K562 (cell line): Measurements from ENCODE around the gene MRPL38. TPM values are rescaled to one million over a fixed set of nuclear protein-coding genes. Genes with fewer than 3 reads are reported as not detected.
A peak's percentile ranks its signal among the peaks of the same experiment; 100 is the strongest.

ENCODE experiments used
- ADNP ChIP-seq: fragments of 200-800 bp; sonication (Bioruptor generic); IDR thresholded peaks from 2 replicates; pipeline ENCODE4 v1.6.1; 2016; ENCODE audit warnings: missing genetic modification characterization, missing compliant biosample characterization
- AFF4 ChIP-seq: sonication (generic); formaldehyde crosslinking; IDR thresholded peaks from 2 replicates; pipeline ENCODE4 v1.8.0; 2023; ENCODE audit warnings: mild to moderate bottlenecking, missing genetic modification reagents
- GATAD2A ChIP-seq: fragments of 450-650 bp; IDR thresholded peaks from 2 replicates; pipeline ENCODE4 v1.6.1; 2017
- HSF4 ChIP-seq: fragments of 250-450 bp; sonication (Bioruptor Pico); IDR thresholded peaks from 2 replicates; pipeline ENCODE4 v2.1.2; 2022; ENCODE audit warnings: mild to moderate bottlenecking, moderate library complexity, borderline replicate concordance
- MAZ ChIP-seq, 2 experiments: fragments of 450-650 bp in 1 of 2; sonication (generic) in 1 of 2; formaldehyde crosslinking; IDR thresholded peaks in 1 of 2; conservative IDR thresholded peaks in 1 of 2; 2 replicates each; pipeline versions ENCODE4 v1.4.0 to v1.5.0; 2020; ENCODE audit warnings: mild to moderate bottlenecking in 1 of 2, missing genetic modification reagents in 1 of 2
- MEF2A ChIP-seq: IDR thresholded peaks from 2 replicates; pipeline ENCODE4 v1.6.1; 2011; ENCODE audit warnings: low read depth, mild to moderate bottlenecking, low read length, moderate library complexity; ENCODE audit not compliant: control insufficient read depth
- NR2C2 ChIP-seq, 2 experiments: fragments of 200-800 bp in 1 of 2; sonication (Bioruptor generic) in 1 of 2; sonication (generic) in 1 of 2; formaldehyde crosslinking in 1 of 2; IDR thresholded peaks; 2 replicates each; pipeline versions ENCODE4 v1.6.1 to v1.8.0; 2016 to 2022; ENCODE audit warnings: mild to moderate bottlenecking in 1 of 2, missing compliant biosample characterization in 1 of 2, missing genetic modification characterization in 1 of 2, missing genetic modification reagents in 1 of 2
- PPARD ChIP-seq: fragments of 250-450 bp; sonication (Bioruptor Pico); IDR thresholded peaks from 2 replicates; pipeline ENCODE4 v1.8.0; 2022; ENCODE audit warnings: inconsistent platforms, mild to moderate bottlenecking, moderate library complexity
- SUPT5H ChIP-seq: fragments of 450-650 bp; IDR thresholded peaks from 2 replicates; pipeline ENCODE4 v1.6.1; 2016
- TCFL5 ChIP-seq: fragments of 250-450 bp; sonication (Bioruptor Pico); conservative IDR thresholded peaks from 2 replicates; pipeline ENCODE4 v1.6.1; 2021; ENCODE audit warnings: mild to moderate bottlenecking, moderate library complexity, matching md5 sums
- USF1 ChIP-seq: sonication (generic); formaldehyde crosslinking; IDR thresholded peaks from 2 replicates; pipeline ENCODE4 v1.9.0; 2022; ENCODE audit warnings: mild to moderate bottlenecking, missing genetic modification reagents
- ZNF511 ChIP-seq: sonication (generic); formaldehyde crosslinking; IDR thresholded peaks from 2 replicates; pipeline ENCODE4 v1.8.0; 2022; ENCODE audit warnings: mild to moderate bottlenecking, missing genetic modification reagents
- ZNF644 ChIP-seq: fragments of 200-800 bp; sonication (Bioruptor generic); IDR thresholded peaks from 2 replicates; pipeline ENCODE4 v1.6.1; 2016; ENCODE audit warnings: low read depth, missing genetic modification characterization, missing compliant biosample characterization
- ZNF76 ChIP-seq: fragments of 250-450 bp; sonication (Bioruptor Pico); IDR thresholded peaks from 2 replicates; pipeline ENCODE4 v1.4.0; 2020; ENCODE audit warnings: mild to moderate bottlenecking, moderate library complexity, borderline replicate concordance
- polyA plus RNA-seq, 8 experiments: library from polyadenylated mRNA; depleted of rRNA in 4 of 8; stranded (reverse) in 5 of 8; unstranded in 3 of 8; fragments of >200 nt; fragmentation: Nextera tagmentation in 2 of 8; fragmentation: Illumina TruSeq in 1 of 8; extraction: Ambion mirVana in 2 of 8; extraction: Trizol in 1 of 8; gene quantifications; 2 replicates each; pipeline versions ENCODE4 v1.2.1 to v1.2.3, GENCODE V29; 2011 to 2014; ENCODE audit warnings: inconsistent platforms in 1 of 8, missing spikeins in 1 of 8
- total RNA-seq, 7 experiments: library from RNA; depleted of rRNA in 6 of 7; stranded (reverse); fragments of >200 nt in 6 of 7; fragmentation: Illumina TruSeq in 2 of 7; extraction: Trizol in 2 of 7; gene quantifications; 2 replicates each; pipeline versions ENCODE4 v1.2.1 to v1.2.3, GENCODE V29; 2011 to 2021; ENCODE audit warnings: low replicate concordance in 1 of 7
- TF ChIP-seq, protein P1 (sequence below): fragments of 250-450 bp; sonication (Bioruptor Pico); IDR thresholded peaks from 2 replicates; pipeline ENCODE4 v1.4.0; 2020; ENCODE audit warnings: borderline replicate concordance
- TF ChIP-seq, protein P2 (sequence below): fragments of 450-650 bp; formaldehyde crosslinking; conservative IDR thresholded peaks from 2 replicates; pipeline ENCODE4 v1.4.0; 2022; ENCODE audit warnings: mild to moderate bottlenecking, missing genetic modification characterization

MRPL38 gene
- total and polyA plus RNA-seq, 9 of the 15 experiments (the other 6 are each of a cell fraction or from before 2014, with no cell fraction given), result 4.5 to 154 (median 48.5) TPM

DNA sequence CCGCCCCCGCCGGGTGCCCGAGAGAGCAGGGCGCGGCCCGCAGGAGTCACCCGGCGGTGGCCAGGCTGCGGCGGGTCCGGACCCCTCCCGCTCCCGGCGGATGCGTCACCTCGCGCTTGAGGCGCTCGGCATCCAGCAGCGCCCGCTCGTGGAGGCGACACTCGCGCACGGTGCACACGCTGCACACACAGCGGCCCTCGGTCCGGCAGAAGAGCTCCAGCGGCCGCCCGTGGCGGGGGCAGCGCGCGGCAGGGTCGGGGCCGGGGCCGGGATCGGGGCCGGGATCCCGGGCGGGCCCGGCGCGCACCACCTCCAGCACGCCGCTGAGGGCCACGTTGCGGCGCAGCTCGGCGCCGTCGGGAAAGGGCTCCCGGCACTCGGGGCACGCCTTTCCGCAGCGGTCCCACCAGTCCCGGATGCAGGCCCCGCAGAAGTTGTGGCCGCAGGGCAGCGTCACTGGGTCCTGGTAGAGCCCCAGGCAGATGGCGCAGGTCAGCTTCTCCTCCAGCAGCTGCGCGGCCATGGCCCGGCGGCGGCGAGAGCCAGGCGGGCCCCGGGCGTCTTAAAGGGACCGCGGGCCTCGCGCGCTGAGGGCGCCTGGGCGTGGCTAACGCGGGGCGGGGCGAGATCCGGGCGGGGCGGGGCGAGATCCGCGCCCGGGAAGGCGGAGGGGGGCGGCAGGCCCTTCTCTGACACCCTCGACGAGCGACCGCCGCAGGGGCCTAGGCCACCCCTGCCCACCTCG is 8.1 kb downstream of the MRPL38 start, which contains the start of gene TRIM65 (continued):
- TF ChIP-seq TCFL5, result no peak
- TF ChIP-seq USF1 (CRISPR knock-in tag), result no peak
- peak; percentile 84 for TF ChIP-seq AFF4 (CRISPR knock-in tag)
- TF ChIP-seq ZNF511 (CRISPR knock-in tag), result peak; percentile 66; the same call in 1 of the 2 replicates
- TF ChIP-seq ADNP (tag), result no peak
- TF ChIP-seq, protein P1, sequence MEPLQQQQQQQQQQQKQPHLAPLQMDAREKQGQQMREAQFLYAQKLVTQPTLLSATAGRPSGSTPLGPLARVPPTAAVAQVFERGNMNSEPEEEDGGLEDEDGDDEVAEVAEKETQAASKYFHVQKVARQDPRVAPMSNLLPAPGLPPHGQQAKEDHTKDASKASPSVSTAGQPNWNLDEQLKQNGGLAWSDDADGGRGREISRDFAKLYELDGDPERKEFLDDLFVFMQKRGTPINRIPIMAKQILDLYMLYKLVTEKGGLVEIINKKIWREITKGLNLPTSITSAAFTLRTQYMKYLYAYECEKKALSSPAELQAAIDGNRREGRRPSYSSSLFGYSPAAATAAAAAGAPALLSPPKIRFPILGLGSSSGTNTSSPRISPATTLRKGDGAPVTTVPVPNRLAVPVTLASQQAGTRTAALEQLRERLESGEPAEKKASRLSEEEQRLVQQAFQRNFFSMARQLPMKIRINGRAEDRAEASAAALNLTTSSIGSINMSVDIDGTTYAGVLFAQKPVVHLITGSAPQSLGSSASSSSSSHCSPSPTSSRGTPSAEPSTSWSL (CRISPR knock-in tag), result no peak
- TF ChIP-seq NR2C2 (CRISPR knock-in tag; IDR thresholded peaks at IDR 0.05), result no peak
- peak; percentile 56; the same call in 1 of the 2 replicates for TF ChIP-seq NR2C2 (tag; IDR thresholded peaks at IDR 0.05)
- TF ChIP-seq ZNF76 (CRISPR knock-in tag), result no peak
- TF ChIP-seq SUPT5H, result peak; percentile 80
- TF ChIP-seq MEF2A, result no peak
- no peak for TF ChIP-seq ZNF644 (tag)
- TF ChIP-seq MAZ (CRISPR knock-in tag; conservative IDR thresholded peaks at IDR 0.05 in 1 of 2, IDR thresholded peaks at IDR 0.05 in 1 of 2), result peak; percentile 81 to 86; a peak in 3 of 4 replicates
- TF ChIP-seq PPARD (CRISPR knock-in tag), result no peak
- no peak for TF ChIP-seq HSF4 (CRISPR knock-in tag)
- TF ChIP-seq GATAD2A, result no peak
- TF ChIP-seq, protein P2, sequence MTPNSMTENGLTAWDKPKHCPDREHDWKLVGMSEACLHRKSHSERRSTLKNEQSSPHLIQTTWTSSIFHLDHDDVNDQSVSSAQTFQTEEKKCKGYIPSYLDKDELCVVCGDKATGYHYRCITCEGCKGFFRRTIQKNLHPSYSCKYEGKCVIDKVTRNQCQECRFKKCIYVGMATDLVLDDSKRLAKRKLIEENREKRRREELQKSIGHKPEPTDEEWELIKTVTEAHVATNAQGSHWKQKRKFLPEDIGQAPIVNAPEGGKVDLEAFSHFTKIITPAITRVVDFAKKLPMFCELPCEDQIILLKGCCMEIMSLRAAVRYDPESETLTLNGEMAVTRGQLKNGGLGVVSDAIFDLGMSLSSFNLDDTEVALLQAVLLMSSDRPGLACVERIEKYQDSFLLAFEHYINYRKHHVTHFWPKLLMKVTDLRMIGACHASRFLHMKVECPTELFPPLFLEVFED (CRISPR knock-in tag), result no peak
